Gastroesophageal sphincter (tissue), 3 donors: ENCODE measurements around the gene CTLA4.

Source experiments
- POLR2A ChIP-seq, 2 donors: fragments of 450-650 bp; IDR thresholded peaks; one replicate each; pipeline ENCODE4 v1.6.1; 2017; ENCODE audit warnings: antibody characterized with exemption in 2 of 2, mild to moderate bottlenecking in 2 of 2, moderate library complexity in 1 of 2
- TF ChIP-seq, protein P1 (sequence below), 4 experiments: fragments of 200-600 bp in 2 of 4; fragments of 450-650 bp in 2 of 4; sonication (generic) in 1 of 4; IDR thresholded peaks; one replicate each; pipeline ENCODE4 v1.5.1; 2017 to 2019; ENCODE audit warnings: antibody characterized with exemption in 4 of 4, mild to moderate bottlenecking in 2 of 4, moderate library complexity in 2 of 4

DNA sequence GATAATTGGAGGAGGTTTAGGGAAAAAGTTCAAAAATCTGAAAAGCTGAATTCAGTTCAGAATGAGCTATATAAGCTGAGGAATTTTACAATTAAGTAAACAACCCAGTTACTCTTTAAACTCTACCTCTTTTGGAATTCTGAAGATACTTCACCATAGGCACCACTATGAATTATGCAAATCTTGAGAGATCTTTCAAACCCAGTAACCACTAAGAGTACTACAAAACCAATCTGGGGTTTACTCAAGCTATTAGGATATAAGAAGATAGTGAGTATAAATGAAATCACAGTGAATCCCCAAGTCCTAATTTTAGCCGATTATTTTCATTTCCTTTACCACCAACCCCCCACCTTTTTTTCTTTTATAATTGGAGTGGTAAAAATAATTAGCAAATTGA, 6.0 kb upstream of the CTLA4 start:
- TF ChIP-seq POLR2A (IDR thresholded peaks at IDR 0.05), result no peak
- TF ChIP-seq, protein P1, sequence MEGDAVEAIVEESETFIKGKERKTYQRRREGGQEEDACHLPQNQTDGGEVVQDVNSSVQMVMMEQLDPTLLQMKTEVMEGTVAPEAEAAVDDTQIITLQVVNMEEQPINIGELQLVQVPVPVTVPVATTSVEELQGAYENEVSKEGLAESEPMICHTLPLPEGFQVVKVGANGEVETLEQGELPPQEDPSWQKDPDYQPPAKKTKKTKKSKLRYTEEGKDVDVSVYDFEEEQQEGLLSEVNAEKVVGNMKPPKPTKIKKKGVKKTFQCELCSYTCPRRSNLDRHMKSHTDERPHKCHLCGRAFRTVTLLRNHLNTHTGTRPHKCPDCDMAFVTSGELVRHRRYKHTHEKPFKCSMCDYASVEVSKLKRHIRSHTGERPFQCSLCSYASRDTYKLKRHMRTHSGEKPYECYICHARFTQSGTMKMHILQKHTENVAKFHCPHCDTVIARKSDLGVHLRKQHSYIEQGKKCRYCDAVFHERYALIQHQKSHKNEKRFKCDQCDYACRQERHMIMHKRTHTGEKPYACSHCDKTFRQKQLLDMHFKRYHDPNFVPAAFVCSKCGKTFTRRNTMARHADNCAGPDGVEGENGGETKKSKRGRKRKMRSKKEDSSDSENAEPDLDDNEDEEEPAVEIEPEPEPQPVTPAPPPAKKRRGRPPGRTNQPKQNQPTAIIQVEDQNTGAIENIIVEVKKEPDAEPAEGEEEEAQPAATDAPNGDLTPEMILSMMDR (IDR thresholded peaks at IDR 0.05), result no peak
